Effector memory CD4-positive, alpha-beta T cell (primary cell): Measurements from ENCODE around the gene ZCCHC18.
"Not testable (repeated sequence)": the region's sequence is repeated elsewhere in the genome, so short reads cannot be mapped to it uniquely, and the experiment has no call there.

ENCODE experiments used
- DNase-seq, 3 donors: peaks; one replicate each; pipeline ENCODE4 v3.0.0-alpha.2; 2020
- H3K27ac ChIP-seq: 2 replicates; pipeline ENCODE4 v1.7.0; 2013; ENCODE audit warnings: mild to moderate bottlenecking, low read length, moderate library complexity; ENCODE audit not compliant: insufficient read depth, poor library complexity, severe bottlenecking
- H3K27me3 ChIP-seq: replicated peaks from 2 replicates; pipeline ENCODE4 v1.7.0; 2013; ENCODE audit warnings: mild to moderate bottlenecking, low read length; ENCODE audit not compliant: insufficient read depth, control insufficient read depth, poor library complexity, severe bottlenecking
- H3K36me3 ChIP-seq: 2 replicates; pipeline ENCODE4 v1.7.0; 2013; ENCODE audit warnings: mild to moderate bottlenecking, low read length, moderate library complexity; ENCODE audit not compliant: control insufficient read depth, insufficient read depth
- H3K4me1 ChIP-seq: 2 replicates; pipeline ENCODE4 v1.7.0; 2013; ENCODE audit warnings: low read length, mild to moderate bottlenecking; ENCODE audit not compliant: control insufficient read depth, insufficient read depth, poor library complexity, severe bottlenecking
- H3K4me3 ChIP-seq: 2 replicates; pipeline ENCODE4 v1.7.0; 2013; ENCODE audit warnings: low read length, low read depth, mild to moderate bottlenecking; ENCODE audit not compliant: insufficient read depth, poor library complexity, severe bottlenecking
- H3K9me3 ChIP-seq: 2 replicates; pipeline ENCODE4 v1.7.0; 2013; ENCODE audit warnings: mild to moderate bottlenecking, low read length, moderate library complexity; ENCODE audit not compliant: control insufficient read depth

ZCCHC18 gene

GRCh38 chrX:104098919-104099318, 13.4 kb upstream of the ZCCHC18 start:
- no peak overlapping the region for H3K4me3 ChIP-seq
- H3K36me3 ChIP-seq, result no peaks in the 10 kb centered on the region
- H3K4me1 ChIP-seq, result no peaks in the 10 kb centered on the region
- H3K27ac ChIP-seq, result no peak overlapping the region
- no peaks in the 10 kb centered on the region for H3K27me3 ChIP-seq
- no peak for DNase-seq
- no peaks in the 10 kb centered on the region for H3K9me3 ChIP-seq

- H3K27ac ChIP-seq, result no peak overlapping the region
- H3K27me3 ChIP-seq, result no peaks in the 10 kb centered on the region
- no peak overlapping the region for H3K4me3 ChIP-seq
- no peak for DNase-seq
- H3K4me1 ChIP-seq, result no peaks in the 10 kb centered on the region
- no peaks in the 10 kb centered on the region for H3K9me3 ChIP-seq
- no peaks in the 10 kb centered on the region for H3K36me3 ChIP-seq
These were observed 7.6 kb upstream of the ZCCHC18 start for GRCh38 chrX:104104676-104105075.

GRCh38 chrX:104105330-104106262, 6.7 kb upstream of the ZCCHC18 start:
- H3K36me3 ChIP-seq, result no peaks in the 10 kb centered on the region
- H3K27me3 ChIP-seq, result no peaks in the 10 kb centered on the region
- H3K27ac ChIP-seq, result no peak overlapping the region
- H3K4me3 ChIP-seq, result no peak overlapping the region
- DNase-seq, result no peak
- H3K4me1 ChIP-seq, result peaks cover 3% of the 10 kb centered on the region
- H3K9me3 ChIP-seq, result no peaks in the 10 kb centered on the region

GRCh38 chrX:104108955-104109354, 3.4 kb upstream of the ZCCHC18 start:
- no peaks in the 10 kb centered on the region for H3K27me3 ChIP-seq
- H3K9me3 ChIP-seq, result no peaks in the 10 kb centered on the region
- H3K36me3 ChIP-seq, result no peaks in the 10 kb centered on the region
- H3K4me3 ChIP-seq, result no peak overlapping the region
- H3K4me1 ChIP-seq, result peaks cover 3% of the 10 kb centered on the region
- H3K27ac ChIP-seq, result no peak overlapping the region
- no peak for DNase-seq

- H3K4me1 ChIP-seq, H3K4me3 ChIP-seq, H3K36me3 ChIP-seq, DNase-seq, H3K27me3 ChIP-seq, H3K9me3 ChIP-seq: not testable (repeated sequence)
- H3K27ac ChIP-seq, result peak overlapping the region; percentile 45
These were observed 1.7 kb upstream of the ZCCHC18 start for GRCh38 chrX:104110491-104111240.

GRCh38 chrX:104113222-104113965, 1.1 kb downstream of the ZCCHC18 start:
- Histone ChIP-seq H3K4me3 (peak overlapping the region; percentile 66), H3K27me3 (no peaks in the 10 kb centered on the region), H3K27ac (no peak overlapping the region), H3K4me1 (peaks cover 3% of the 10 kb centered on the region), H3K36me3 (no peaks in the 10 kb centered on the region), H3K9me3 (no peaks in the 10 kb centered on the region)
- DNase-seq, result peak; percentile 7 to 27 (median 25)

GRCh38 chrX:104117759-104118158, 5.4 kb downstream of the ZCCHC18 start:
- Histone ChIP-seq H3K4me1 (no peaks in the 10 kb centered on the region), H3K9me3 (no peaks in the 10 kb centered on the region), H3K36me3 (no peaks in the 10 kb centered on the region), H3K27me3 (no peaks in the 10 kb centered on the region), H3K27ac (no peak overlapping the region), H3K4me3 (no peak overlapping the region)
- no peak for DNase-seq

- H3K27ac ChIP-seq, result no peak overlapping the region
These were observed 6.4 kb downstream of the ZCCHC18 start for GRCh38 chrX:104118765-104119164.

GRCh38 chrX:104122829-104123228, 10.5 kb downstream of the ZCCHC18 start:
- Histone ChIP-seq H3K27me3 (no peaks in the 10 kb centered on the region), H3K4me3 (no peak overlapping the region), H3K27ac (no peak overlapping the region), H3K4me1 (peaks cover 3% of the 10 kb centered on the region), H3K9me3 (no peaks in the 10 kb centered on the region), H3K36me3 (no peaks in the 10 kb centered on the region)
- DNase-seq, result no peak

More at GRCh38 chrX:104118765-104119164, 6.4 kb downstream of the ZCCHC18 start:
- Histone ChIP-seq H3K9me3 (no peaks in the 10 kb centered on the region), H3K27me3 (no peaks in the 10 kb centered on the region), H3K4me1 (peaks cover 3% of the 10 kb centered on the region), H3K36me3 (no peaks in the 10 kb centered on the region), H3K4me3 (no peak overlapping the region)
- DNase-seq, result no peak
